Subcutaneous adipose tissue (tissue), 4 donors: ENCODE data around the gene RANGAP1. TPM values are rescaled to one million over a fixed set of nuclear protein-coding genes. Genes with fewer than 3 reads are reported as not detected.

ENCODE experiments used
- total RNA-seq, 4 donors: library from RNA; depleted of rRNA; stranded (reverse); fragments of >200 nt; gene quantifications; one replicate each; pipeline ENCODE4 v1.1.0, GENCODE V29; 2016
- TF ChIP-seq, protein P1 (sequence below): fragments of 450-650 bp; IDR thresholded peaks from one replicate; pipeline ENCODE4 v1.5.1; 2016; ENCODE audit warnings: low read depth, mild to moderate bottlenecking, control low read depth, antibody characterized with exemption, moderate library complexity

The RANGAP1 gene
- total RNA-seq, 4 donors from 2014 or later: 21.0 to 32.8 (median 28.4) TPM

DNA sequence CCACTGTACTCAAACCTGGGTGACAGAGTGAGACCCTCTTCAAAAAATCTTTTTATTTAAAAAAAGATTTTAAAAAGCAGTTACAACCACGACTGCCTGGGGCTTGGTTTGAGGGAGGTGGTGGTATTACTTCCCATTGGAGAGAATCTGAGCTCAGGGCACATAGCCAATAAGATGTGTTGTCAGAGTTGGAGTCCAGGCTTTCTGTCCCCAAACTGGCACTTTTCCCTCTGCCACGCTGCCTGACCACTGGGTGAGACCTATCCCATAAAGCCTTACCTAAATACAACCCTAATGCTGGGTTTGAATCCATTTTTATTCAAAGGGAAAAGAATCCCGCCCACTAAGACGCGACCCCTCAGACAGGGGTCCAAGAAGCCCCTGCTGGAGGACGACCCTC lies 56.8 kb downstream of the RANGAP1 start:
- TF ChIP-seq, protein P1, sequence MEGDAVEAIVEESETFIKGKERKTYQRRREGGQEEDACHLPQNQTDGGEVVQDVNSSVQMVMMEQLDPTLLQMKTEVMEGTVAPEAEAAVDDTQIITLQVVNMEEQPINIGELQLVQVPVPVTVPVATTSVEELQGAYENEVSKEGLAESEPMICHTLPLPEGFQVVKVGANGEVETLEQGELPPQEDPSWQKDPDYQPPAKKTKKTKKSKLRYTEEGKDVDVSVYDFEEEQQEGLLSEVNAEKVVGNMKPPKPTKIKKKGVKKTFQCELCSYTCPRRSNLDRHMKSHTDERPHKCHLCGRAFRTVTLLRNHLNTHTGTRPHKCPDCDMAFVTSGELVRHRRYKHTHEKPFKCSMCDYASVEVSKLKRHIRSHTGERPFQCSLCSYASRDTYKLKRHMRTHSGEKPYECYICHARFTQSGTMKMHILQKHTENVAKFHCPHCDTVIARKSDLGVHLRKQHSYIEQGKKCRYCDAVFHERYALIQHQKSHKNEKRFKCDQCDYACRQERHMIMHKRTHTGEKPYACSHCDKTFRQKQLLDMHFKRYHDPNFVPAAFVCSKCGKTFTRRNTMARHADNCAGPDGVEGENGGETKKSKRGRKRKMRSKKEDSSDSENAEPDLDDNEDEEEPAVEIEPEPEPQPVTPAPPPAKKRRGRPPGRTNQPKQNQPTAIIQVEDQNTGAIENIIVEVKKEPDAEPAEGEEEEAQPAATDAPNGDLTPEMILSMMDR: no peak

- TF ChIP-seq, protein P1: no peak
Observed at GRCh38 chr22:41226723-41227655, 59.0 kb downstream of the RANGAP1 start.

- TF ChIP-seq, protein P1: no peak
Observed at GRCh38 chr22:41223535-41223934, 62.5 kb downstream of the RANGAP1 start.

- TF ChIP-seq, protein P1: no peak
Observed at GRCh38 chr22:41222846-41223507, 63.0 kb downstream of the RANGAP1 start.

- TF ChIP-seq, protein P1: no peak
Observed at GRCh38 chr22:41217553-41218157, 68.3 kb downstream of the RANGAP1 start.

- TF ChIP-seq, protein P1: no peak
Observed at GRCh38 chr22:41216984-41217383, 69.0 kb downstream of the RANGAP1 start.

DNA sequence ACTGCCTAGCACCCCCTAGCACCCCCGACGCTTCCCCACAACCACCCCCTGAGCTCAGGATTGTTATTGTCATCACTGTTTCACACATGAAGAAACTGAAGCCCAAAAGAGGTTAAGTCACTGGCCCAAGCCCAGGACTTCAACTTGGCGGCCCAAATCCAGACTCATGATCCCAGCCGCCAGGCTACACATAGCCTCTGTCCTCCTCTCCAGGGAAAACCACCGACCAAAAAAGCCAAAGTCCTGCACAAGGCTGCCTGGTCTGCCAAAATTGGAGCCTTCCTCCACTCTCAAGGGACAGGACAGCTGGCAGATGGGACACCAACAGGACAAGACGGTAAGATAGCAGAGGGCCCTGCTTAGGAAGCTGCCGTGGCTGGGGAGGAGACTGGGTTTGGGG lies 70.1 kb downstream of the RANGAP1 start:
- TF ChIP-seq, protein P1: no peak
